Head of caudate nucleus (tissue), 42 donors: Measurements from ENCODE around the gene KRT73.

Source experiments
- DNase-seq, 42 donors: peaks; one replicate each; pipeline versions ENCODE4 v3.0.0 to v3.0.0-alpha.2; 2020 to 2021; ENCODE audit warnings: mixed read lengths in 7 of 42
- intact Hi-C: fragments of 100-400 bp; cut with DNase I; formaldehyde crosslinking; loops from one replicate; pipeline ENCODE4 v1.15.0; 2022

KRT73 gene

DNA sequence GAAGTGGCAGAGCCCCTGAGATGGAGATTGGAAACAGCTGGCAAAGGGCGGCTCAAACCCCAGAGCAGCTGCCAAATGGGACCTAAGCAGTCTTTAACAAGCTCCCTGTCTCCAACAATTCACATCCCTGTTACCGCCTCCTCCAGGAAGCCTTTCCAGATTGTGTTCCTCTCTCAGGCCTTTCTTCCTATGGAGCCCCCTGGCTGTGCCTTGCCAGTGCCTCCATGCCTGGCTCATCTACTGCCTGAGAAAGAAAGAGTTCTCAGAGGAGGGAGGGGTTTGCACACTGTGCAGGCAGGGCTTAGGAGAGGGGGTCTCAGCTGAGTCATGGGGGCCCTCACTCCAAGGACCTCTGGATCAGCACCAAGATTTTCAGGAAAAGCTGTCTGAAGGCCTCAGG, 35.9 kb downstream of the KRT73 start:
- intact Hi-C loops, result loop anchor here (5.0 kb wide), 1 partner anchor 290 kb away; no protein-coding TSS in a partner anchor
- peak in 2 of 42 donors; percentile 6 to 7 for DNase-seq

DNA sequence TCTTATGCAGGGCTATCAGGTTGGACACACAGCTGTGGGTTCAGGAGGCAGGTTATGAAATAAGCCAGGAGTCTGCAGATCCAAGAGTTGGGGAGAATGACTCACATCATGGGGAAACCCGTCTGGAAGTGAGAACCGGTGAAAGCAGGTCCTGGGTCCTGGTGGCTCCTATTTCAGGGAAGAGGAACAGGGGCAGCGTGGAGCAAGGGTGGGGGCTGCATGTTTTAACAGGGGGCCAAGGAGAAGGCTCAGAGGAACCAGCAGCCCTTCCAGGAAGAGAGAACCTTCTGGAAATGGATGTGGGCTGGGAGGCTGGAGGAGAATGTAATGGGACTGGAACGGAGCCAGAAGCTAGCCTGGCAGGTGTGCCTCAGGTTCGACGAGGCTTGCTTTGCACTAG, 36.9 kb downstream of the KRT73 start:
- intact Hi-C loops, result loop anchor here (5.0 kb wide), 1 partner anchor 291 kb away; no protein-coding TSS in a partner anchor

DNA sequence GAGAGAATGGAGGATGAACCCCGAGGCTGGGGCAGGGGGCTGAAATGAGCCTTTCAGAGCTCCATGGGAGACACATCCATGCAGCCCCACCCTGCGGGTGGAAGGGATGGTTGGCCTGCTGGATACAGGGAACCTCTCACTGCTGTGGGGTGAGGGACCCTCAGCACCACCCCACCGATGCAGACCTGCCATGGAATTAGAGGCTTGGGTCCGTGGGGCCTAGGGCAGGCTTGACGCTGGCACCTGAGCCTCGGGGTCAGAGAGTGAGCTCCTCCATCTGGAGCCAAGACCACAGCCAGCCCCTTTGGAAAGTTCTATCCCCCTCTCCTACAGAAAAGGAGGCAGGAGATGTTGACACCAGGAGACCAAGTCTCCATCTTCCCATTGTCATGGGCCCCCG, 37.3 kb downstream of the KRT73 start:
- intact Hi-C loops, result loop anchor here (5.0 kb wide), 1 partner anchor 291 kb away; no protein-coding TSS in a partner anchor

More for the DNA sequence above, 36.9 kb downstream of the KRT73 start:
- DNase-seq, result peak in 1 of 42 donors; percentile 19

DNA sequence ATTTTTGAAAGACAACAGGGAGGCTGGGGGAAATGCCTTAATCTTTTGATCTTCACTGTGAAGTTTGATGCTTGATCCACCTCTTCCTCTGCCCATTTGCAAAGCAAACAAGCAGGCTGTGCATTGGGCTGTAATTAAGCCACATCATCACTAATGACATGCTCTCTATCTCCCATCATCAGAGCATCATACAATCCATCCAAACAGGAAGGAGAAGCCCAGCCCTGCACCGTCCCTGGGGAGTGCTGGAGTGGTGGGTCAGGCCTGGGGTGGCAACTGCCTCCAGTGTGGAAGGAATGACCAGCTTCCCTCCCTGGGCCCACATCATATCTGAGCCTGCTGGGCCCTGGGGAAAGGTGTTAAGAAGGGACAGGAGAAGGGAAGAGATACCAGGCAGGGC, 37.9 kb downstream of the KRT73 start:
- intact Hi-C loops, result loop anchor here (5.0 kb wide), 1 partner anchor 292 kb away; no protein-coding TSS in a partner anchor

More for the DNA sequence above, 37.3 kb downstream of the KRT73 start:
- DNase-seq, result no peak

DNA sequence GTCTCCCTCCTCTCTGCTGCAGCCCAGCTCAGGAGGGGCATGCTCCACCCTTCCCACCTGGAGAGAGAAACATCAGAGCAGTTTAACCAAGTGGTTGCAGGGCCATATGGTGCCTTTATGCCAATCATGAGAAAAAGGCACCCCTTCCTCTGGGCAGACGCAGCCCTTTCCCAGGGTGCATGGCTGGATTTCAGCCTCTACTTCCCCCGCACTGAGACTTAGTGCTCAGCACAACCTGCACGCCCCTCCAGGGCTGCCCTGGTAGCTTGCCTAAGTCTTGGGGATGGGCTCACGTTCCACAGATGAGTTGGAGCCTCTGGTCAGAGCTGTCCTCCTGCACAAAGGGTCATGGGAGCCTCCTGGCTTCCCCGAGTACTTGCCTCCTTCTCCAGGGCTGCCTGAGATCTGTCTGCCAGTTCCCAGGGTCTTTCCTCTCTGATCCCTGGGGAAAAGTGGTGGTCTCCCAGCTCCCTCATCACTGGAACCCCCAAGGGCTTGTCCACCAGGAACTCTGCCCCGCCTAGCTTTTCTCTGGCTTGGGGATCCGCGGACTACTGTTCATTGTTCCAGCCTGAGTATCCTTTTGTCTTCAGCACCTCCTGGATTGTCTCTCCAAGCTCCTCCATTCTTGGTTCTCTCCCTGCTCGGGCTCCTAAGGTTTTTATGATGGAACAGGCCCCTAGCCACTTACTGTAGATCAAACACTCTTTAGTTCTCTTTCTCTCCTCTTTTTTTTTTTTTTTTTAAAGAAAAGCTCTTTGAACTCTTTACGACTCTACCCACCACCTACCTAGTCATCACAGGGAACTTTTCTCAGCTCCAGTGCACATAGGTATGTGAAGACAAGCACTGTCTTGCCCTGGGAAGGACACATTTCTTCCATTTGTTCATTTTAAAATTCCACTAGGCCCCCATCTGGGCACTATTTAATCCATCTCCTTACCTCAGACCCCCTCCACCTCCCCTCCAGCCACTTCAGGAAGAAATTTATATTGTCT, 38.6 kb downstream of the KRT73 start:
- intact Hi-C loops, result loop anchor here (5.0 kb wide), 1 partner anchor 293 kb away; no protein-coding TSS in a partner anchor
- DNase-seq, result no peak

More for the DNA sequence above, 37.9 kb downstream of the KRT73 start:
- no peak for DNase-seq

DNA sequence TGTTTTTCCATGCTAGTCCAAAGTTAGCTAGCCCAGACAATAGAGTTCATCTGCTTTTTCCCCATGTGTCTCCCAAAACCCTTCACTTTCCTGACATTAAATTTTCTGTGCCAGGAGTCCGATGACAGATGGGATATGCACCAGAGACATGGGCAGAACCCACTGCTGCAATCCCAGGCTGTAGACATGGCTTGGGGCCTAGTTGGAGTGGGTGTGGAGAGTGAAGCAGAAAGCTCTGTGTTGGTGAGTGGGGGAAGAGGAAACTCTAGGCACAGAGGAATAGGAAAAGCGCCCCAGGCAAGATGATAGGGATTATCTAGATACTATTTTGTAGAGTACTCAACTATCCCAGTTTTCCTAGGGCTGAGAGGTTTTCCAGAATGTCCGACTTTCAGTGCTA, 39.9 kb downstream of the KRT73 start:
- intact Hi-C loops, result no loop called here
- no peak for DNase-seq

DNA sequence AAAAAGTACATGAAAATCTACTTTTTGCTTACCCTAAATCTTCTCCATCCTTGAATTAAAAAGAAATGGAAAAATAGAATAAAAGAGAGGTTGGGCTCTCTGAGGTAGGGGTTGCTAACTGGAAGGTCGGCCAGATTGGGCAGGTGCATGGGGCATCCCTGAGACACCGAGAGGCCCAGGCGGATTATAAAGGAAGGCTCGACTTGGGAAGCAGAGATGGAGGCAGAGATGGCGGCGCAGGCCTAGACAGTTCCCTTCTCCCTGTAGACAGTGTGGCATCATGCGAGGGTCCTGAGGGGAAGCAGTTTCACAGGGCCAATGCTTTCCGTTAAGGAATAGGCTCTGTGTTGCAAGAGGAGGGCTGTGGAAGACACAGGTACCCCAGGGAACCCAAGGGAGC, 41.0 kb downstream of the KRT73 start:
- intact Hi-C loops, result no loop called here
- no peak for DNase-seq

DNA sequence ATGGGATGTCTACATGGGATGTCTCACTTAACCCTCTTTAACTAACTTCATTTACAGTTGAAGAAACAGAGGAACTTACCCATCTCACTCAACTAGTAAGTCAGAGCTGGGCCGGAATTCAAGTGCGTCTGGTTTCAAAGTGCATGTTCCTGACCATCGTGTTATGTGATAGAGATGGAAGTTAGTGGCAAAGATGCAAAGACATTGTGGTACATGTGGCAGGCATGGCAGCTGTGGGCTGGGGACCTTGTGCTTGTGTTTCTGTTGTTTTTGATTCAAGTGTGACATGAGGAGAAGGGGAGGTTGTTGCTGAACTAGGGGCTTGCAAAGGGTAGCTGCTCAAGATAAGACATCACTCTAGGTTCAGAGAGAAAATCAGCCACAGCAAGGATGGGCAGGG, 42.4 kb downstream of the KRT73 start:
- intact Hi-C loops, result no loop called here
- DNase-seq, result no peak

DNA sequence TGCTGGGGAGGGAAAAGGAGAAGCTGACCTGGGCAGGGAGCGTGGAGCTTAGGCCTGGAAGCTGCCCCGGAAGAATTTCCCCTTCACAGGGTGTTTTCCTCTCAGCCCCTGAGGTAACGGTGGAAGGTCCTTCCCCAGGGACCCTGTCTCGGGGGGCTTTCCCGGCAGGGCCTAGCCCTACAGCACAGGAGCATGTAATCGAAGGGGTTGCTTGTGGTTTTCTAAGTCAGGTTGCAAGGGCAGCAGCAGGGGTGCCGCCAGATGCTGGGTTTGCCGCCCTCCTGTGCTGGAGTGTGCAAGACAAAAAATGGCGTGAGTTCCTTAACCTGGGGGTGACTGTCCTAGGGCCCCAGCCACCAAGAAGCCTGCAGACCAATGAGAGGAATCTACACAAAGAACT, 43.1 kb downstream of the KRT73 start:
- intact Hi-C loops, result no loop called here
- no peak for DNase-seq

DNA sequence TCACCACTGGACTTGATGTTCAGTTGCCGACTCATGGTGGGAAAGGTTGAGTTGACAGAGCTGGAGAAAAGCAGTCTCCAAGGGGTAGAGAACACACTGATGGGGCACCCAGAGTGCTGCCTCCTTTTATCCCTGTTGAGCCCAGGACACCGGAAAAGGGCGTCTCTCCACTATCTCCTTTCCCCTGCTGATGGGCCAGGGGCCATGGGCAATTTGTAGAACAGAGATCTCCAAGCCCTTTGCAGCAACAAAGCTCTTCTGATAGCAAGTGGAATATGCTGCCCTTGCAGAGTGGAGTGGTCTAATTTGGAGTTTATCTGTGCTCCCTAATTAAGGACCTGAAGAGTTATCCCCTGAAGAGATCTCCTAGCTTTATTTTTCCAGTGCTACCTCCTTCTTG, 44.6 kb downstream of the KRT73 start, which contains the start of gene KRT74:
TSS of gene KRT74 (minus strand) at position 101 of the 400 bp plus-strand sequence. CDS start at position 35, 66 bp downstream.
- intact Hi-C loops, result no loop called here
- DNase-seq, result no peak

DNA sequence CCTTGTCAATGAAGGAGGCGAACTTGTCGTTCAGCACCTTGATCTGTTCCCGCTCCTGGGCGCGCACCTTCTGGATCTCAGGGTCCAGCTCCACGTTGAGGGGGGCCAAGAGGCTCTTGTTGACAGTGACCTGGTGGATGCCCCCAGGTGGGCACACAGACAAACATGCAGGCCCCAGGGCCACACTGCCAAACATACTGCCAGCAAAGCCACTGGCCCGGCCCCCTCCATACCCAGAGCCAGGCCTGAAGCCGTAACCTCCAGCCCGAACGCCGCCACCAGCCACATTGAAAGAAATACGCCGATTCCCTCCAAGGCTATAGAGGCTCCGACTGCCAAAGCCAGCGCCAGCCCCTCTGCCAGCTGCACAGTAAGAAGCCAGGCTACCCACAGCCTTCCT, 45.1 kb downstream of the KRT73 start:
- intact Hi-C loops, result no loop called here
- DNase-seq, result no peak

DNA sequence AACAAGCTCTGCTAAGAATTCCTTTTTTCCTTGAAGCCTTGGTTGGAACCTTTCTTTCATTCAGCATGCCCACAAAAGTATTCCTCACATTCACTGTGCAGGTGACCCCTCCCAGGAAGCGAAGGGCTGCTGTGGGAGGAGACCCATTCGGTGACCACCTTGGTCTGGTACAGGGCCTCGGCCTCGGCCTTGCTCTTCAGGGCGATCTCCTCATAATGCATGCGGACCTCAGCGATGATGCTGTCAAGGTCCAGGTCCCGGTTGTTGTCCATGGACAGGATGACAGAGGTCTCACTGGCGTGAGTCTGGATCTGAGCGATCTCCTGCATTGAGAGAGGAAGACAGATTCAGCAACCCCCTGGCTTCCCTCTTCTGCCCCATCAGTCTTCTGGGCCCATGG, 47.8 kb downstream of the KRT73 start:
- intact Hi-C loops, result no loop called here
- no peak for DNase-seq

DNA sequence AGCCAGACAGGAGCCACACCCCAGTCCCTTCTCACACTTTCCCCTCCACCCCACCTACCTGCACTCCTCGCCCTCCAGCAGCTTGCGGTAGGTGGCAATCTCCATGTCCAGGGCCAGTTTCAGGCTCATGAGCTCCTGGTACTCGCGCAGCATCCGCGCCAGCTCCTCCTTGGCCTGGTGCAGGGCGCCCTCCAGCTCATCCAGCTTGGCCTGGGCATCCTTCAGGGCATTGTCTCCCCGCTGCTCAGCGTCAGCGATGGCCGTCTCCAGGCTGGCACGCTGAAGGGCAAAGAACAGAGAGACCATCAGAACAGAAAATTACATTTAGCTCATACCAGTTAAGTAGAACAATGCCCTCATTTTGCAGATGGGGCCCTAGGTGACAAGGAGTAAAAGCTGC, 50.2 kb downstream of the KRT73 start:
- intact Hi-C loops, result no loop called here

DNA sequence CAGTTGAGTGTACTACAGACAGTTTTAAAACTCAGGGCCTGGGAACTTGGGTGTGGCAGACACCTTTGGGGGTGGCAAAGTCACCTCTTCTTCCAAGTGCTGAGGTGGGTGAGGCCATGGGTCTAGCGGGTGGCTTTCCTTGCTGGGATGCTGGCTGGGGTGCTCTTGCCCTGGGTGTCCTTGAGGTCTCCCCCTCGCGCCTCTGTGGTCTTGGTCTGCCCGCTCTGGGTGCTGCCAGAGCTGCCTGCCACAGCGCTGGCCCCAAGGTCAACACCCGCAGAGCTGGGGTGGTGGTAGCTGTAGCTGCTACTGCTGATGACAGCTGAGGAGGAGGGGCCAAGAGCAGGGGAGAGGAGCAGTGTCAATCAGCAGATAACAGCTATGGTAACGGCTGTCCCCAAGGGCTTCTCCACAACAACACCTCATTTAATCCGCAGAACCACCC, 51.5 kb downstream of the KRT73 start:
- intact Hi-C loops, result no loop called here
- DNase-seq, result no peak

More for the DNA sequence above, 50.2 kb downstream of the KRT73 start:
- peak in 35 of 42 donors; percentile 8 to 72 (median 37) for DNase-seq

DNA sequence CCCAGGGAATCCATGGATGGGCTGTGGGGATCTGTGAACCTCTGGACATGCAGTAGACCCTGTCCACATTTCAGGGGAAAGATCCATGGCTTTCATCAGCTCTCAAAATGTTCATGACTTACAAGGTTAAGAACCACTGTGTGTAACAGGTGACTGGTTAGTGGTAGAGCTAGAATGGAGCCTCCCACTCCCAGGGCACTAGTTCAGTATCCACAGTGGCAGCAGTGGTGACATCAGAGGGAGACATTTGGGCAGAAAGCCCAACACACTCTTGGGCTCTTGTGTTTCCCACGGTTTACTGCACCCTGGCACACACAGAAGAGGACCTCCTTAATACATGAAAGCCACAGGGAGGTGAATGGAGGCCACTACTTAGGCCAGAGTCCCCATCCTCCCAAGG, 53.8 kb downstream of the KRT73 start:
- intact Hi-C loops, result no loop called here
- DNase-seq, result no peak

DNA sequence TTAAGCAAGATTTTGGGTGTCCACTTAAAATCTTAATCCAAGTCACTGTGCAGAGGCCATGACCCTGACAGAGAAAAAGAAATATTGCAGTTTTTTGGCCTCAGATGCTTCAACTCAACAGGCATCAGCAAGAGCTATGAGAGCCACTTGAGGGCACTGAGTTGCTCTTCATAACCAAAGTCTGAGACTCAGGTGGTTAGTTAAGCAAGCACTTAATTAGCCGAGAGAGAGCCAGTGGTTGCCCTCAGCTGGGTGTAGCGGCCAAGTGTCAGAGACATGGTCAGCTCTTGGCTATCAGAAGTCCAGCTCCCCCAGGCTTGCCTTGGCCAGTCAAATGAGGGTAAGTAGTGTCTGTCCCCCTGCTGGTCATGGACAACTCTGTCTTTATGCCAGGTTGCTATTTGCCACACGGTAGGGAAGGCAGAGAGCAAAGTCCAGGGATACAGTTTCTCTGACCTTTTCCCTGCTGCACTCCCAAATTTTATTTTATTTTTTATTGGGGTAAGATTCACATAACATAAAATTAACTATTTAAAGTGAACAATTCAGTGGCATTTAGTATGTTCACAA, 56.4 kb downstream of the KRT73 start:
- DNase-seq, result no peak
- intact Hi-C loops, result no loop called here

DNA sequence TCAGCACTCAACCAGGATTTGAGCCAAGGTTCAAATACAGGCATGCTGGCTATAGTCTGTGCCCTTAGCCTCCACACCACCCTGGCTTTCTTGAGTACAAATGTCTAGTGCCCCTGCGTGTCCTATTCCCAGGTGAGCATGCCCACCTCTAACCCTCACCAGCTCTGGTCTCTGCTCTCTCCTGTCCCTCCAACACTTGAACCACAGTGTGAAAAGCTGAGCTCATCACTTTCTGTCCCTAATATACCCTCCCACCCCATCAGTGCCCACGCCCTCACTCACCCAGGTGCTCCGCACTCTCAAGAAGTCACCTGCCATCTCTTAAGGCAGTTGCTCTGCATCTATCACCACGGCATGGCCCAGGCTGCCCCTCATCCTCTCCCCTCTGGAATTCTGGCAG, 58.4 kb downstream of the KRT73 start:
- intact Hi-C loops, result no loop called here
- DNase-seq, result no peak

DNA sequence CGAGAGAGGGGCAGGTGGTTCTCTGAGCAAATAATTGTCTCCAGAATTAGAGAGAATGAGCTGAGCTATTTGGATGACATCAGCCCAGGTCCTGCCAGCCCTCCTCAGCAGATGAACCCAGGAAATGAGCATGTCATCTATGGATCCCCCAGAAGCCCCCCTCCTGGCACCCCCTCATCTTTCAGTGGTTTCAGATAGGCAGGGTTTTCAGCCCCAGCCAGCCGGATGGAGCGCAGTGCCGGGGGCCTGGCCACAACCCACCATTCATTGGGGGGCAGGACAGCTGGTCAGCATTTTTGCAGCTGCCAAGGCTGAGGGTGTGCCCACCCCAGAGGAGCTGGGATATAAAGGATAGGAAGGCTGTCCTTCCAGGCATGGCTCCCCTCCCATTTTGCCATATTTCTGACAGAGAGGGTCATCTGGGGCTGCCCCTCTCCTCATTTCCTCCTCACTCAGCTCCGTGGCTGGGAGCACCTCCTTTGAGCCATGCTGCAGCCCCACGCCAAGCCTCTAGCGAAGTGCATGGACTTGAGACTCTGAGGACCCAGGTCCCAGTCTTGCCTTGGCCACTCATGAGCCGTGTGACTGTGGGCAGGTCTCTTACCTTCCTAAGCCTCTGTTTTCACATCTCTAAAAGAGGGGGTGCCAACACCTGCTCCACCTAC, 59.4 kb downstream of the KRT73 start:
- intact Hi-C loops, result no loop called here
- DNase-seq, result no peak
